OCI-LY3 (cell line): ENCODE data around the gene USP10.

Source experiments
- CTCF ChIP-seq: fragments of 200-600, 300-600 bp; sonication (generic); IDR thresholded peaks from 2 replicates; pipeline ENCODE4 v1.5.1; 2014; ENCODE audit warnings: antibody characterized with exemption, low read length, low read depth
- EZH2phosphoT487 ChIP-seq: fragments of 200-600 bp; shearing (Covaris generic); IDR thresholded peaks from 2 replicates; pipeline ENCODE4 v1.6.1; 2018; ENCODE audit warnings: antibody characterized with exemption, mixed run types, low read depth

GRCh38 chr16:84699147-84699711 lies 571 bp upstream of the USP10 start:
- TF ChIP-seq CTCF: no peak
- no peak for TF ChIP-seq EZH2phosphoT487
